ENCODE measurements around the gene CAMSAP2.
A peak's percentile ranks its signal among the peaks of the same experiment; 100 is the strongest.

CAMSAP2 gene

GRCh38 chr1:200738327-200738948 lies at the start of gene CAMSAP2:
TSS of gene CAMSAP2 (plus strand) at chr1:200738893. CDS start at chr1:200739828, 935 bp downstream.
- DNase-seq (ENCODE audit: low read depth): peak; percentile 52

- no peak for DNase-seq (ENCODE audit: low read depth)
Measured at GRCh38 chr1:200692316-200692715, 46.4 kb upstream of the CAMSAP2 start.

GRCh38 chr1:200693327-200693726 lies 45.4 kb upstream of the CAMSAP2 start:
- DNase-seq (ENCODE audit: low read depth): no peak

- no peak for DNase-seq (ENCODE audit: low read depth)
Measured at GRCh38 chr1:200694738-200695137, 44.0 kb upstream of the CAMSAP2 start.

- DNase-seq (ENCODE audit: low read depth): no peak
Measured at GRCh38 chr1:200699871-200700270, 38.8 kb upstream of the CAMSAP2 start.

GRCh38 chr1:200704986-200705500 lies 33.6 kb upstream of the CAMSAP2 start:
- DNase-seq (ENCODE audit: low read depth): no peak

GRCh38 chr1:200706111-200706814 lies 32.4 kb upstream of the CAMSAP2 start:
- DNase-seq (ENCODE audit: low read depth): no peak

- DNase-seq (ENCODE audit: low read depth): no peak
Measured at GRCh38 chr1:200707116-200707515, 31.6 kb upstream of the CAMSAP2 start.

- DNase-seq (ENCODE audit: low read depth): no peak
Measured at GRCh38 chr1:200708161-200708560, 30.5 kb upstream of the CAMSAP2 start.

- no peak for DNase-seq (ENCODE audit: low read depth)
Measured at GRCh38 chr1:200708769-200709168, 29.9 kb upstream of the CAMSAP2 start.

GRCh38 chr1:200710166-200710565 lies 28.5 kb upstream of the CAMSAP2 start:
- no peak for DNase-seq (ENCODE audit: low read depth)

- DNase-seq (ENCODE audit: low read depth): no peak
Measured at GRCh38 chr1:200714504-200715187, 24.0 kb upstream of the CAMSAP2 start.

GRCh38 chr1:200720199-200720598 lies 18.5 kb upstream of the CAMSAP2 start:
- DNase-seq (ENCODE audit: low read depth): no peak

GRCh38 chr1:200724064-200724463 lies 14.6 kb upstream of the CAMSAP2 start:
- DNase-seq (ENCODE audit: low read depth): no peak

- no peak for DNase-seq (ENCODE audit: low read depth)
Measured at GRCh38 chr1:200727257-200727656, 11.4 kb upstream of the CAMSAP2 start.

- no peak for DNase-seq (ENCODE audit: low read depth)
Measured at GRCh38 chr1:200729863-200730262, 8.8 kb upstream of the CAMSAP2 start.

GRCh38 chr1:200731654-200732332 lies 6.9 kb upstream of the CAMSAP2 start:
- DNase-seq (ENCODE audit: low read depth): no peak

- DNase-seq (ENCODE audit: low read depth): no peak
Measured at GRCh38 chr1:200732438-200732837, 6.3 kb upstream of the CAMSAP2 start.

GRCh38 chr1:200733907-200734306 lies 4.8 kb upstream of the CAMSAP2 start:
- DNase-seq (ENCODE audit: low read depth): peak; percentile 42

- DNase-seq (ENCODE audit: low read depth): no peak
Measured at GRCh38 chr1:200737647-200738291, 924 bp upstream of the CAMSAP2 start.

GRCh38 chr1:200738949-200739651 lies 407 bp downstream of the CAMSAP2 start:
- DNase-seq (ENCODE audit: low read depth): peak; percentile 16
